Vagina (tissue), 2 donors: ENCODE data around the gene TAF6. TPM values are rescaled to one million over a fixed set of nuclear protein-coding genes. Genes with fewer than 3 reads are reported as not detected.

ENCODE experiments used
- DNase-seq, 2 donors: peaks; one replicate each; pipeline ENCODE4 v3.0.0-alpha.2; 2017; ENCODE audit errors: extremely low spot score in 2 of 2
- H3K27ac ChIP-seq: fragments of 200-600 bp; sonication (generic); one replicate; pipeline ENCODE4 v1.5.1; 2019
- H3K27me3 ChIP-seq: fragments of 200-600 bp; sonication (generic); one replicate; pipeline ENCODE4 v1.5.1; 2019
- H3K36me3 ChIP-seq, 2 donors: fragments of 200-600 bp; sonication (generic); one replicate each; pipeline ENCODE4 v1.5.1; 2017 to 2019
- H3K4me1 ChIP-seq: fragments of 200-600 bp; sonication (generic); one replicate; pipeline ENCODE4 v1.5.1; 2019
- H3K4me3 ChIP-seq, 2 donors: fragments of 200-600 bp; sonication (generic); 1 replicate in 1 of 2; 2 replicates in 1 of 2; pipeline ENCODE4 v1.5.1; 2016 to 2019
- H3K9me3 ChIP-seq: fragments of 200-600 bp; sonication (generic); one replicate; pipeline ENCODE4 v1.5.1; 2019
- CTCF ChIP-seq, 3 experiments: fragments of 450-650 bp in 2 of 3; fragments of 200-600 bp in 1 of 3; sonication (generic) in 1 of 3; IDR thresholded peaks; one replicate each; pipeline ENCODE4 v1.5.1; 2017 to 2019; ENCODE audit warnings: antibody characterized with exemption in 3 of 3, mild to moderate bottlenecking in 2 of 3, moderate library complexity in 2 of 3
- POLR2A ChIP-seq, 2 donors: fragments of 450-650 bp; IDR thresholded peaks; one replicate each; pipeline ENCODE4 v1.6.1; 2017; ENCODE audit warnings: antibody characterized with exemption in 2 of 2, mild to moderate bottlenecking in 2 of 2, moderate library complexity in 2 of 2
- POLR2AphosphoS5 ChIP-seq, 2 donors: sonication (generic); formaldehyde crosslinking; IDR thresholded peaks; one replicate each; pipeline ENCODE4 v1.9.0; 2017; ENCODE audit warnings: antibody characterized with exemption in 2 of 2, mild to moderate bottlenecking in 2 of 2, low read depth in 1 of 2; ENCODE audit not compliant: insufficient read depth in 1 of 2
- intact Hi-C: fragments of 100-400 bp; cut with DNase I; formaldehyde crosslinking; loops from one replicate; pipeline ENCODE4 v1.15.1; 2023
- total RNA-seq: library from RNA; depleted of rRNA; stranded (reverse); fragments of >200 nt; gene quantifications from one replicate; pipeline ENCODE4 v1.2.3, GENCODE V29; 2016

Gene TAF6
- total RNA-seq, 1 donor from 2014 or later: 54.3 TPM

- H3K4me3 ChIP-seq: no peak overlapping the region
- no peak overlapping the region for H3K27ac ChIP-seq
- H3K36me3 ChIP-seq: peaks cover 6 to 68% of the 10 kb centered on the region in 2 donors
- DNase-seq: no peak
- H3K9me3 ChIP-seq: no peaks in the 10 kb centered on the region
- no peaks in the 10 kb centered on the region for H3K27me3 ChIP-seq
- intact Hi-C loops: no loop called here
- no peak for TF ChIP-seq POLR2A (IDR thresholded peaks at IDR 0.05)
- no peak for TF ChIP-seq POLR2AphosphoS5 (IDR thresholded peaks at IDR 0.05; ENCODE audit: insufficient read depth in 1 of 2, low read depth in 1 of 2)
- no peak for TF ChIP-seq CTCF (IDR thresholded peaks at IDR 0.05)
- no peaks in the 10 kb centered on the region for H3K4me1 ChIP-seq
Observed at GRCh38 chr7:100109521-100110163, 9.5 kb downstream of the TAF6 start.

GRCh38 chr7:100107890-100108289, 11.3 kb downstream of the TAF6 start:
- TF ChIP-seq CTCF (IDR thresholded peaks at IDR 0.05): no peak
- no peak for TF ChIP-seq POLR2AphosphoS5 (IDR thresholded peaks at IDR 0.05; ENCODE audit: insufficient read depth in 1 of 2, low read depth in 1 of 2)
- TF ChIP-seq POLR2A (IDR thresholded peaks at IDR 0.05): no peak
- H3K27ac ChIP-seq: no peak overlapping the region
- H3K4me1 ChIP-seq: peaks cover 3% of the 10 kb centered on the region
- no peaks in the 10 kb centered on the region for H3K27me3 ChIP-seq
- H3K4me3 ChIP-seq: no peak overlapping the region
- no peaks in the 10 kb centered on the region for H3K9me3 ChIP-seq
- H3K36me3 ChIP-seq: peaks cover 6 to 64% of the 10 kb centered on the region in 2 donors
- DNase-seq: no peak
- intact Hi-C loops: no loop called here

DNA sequence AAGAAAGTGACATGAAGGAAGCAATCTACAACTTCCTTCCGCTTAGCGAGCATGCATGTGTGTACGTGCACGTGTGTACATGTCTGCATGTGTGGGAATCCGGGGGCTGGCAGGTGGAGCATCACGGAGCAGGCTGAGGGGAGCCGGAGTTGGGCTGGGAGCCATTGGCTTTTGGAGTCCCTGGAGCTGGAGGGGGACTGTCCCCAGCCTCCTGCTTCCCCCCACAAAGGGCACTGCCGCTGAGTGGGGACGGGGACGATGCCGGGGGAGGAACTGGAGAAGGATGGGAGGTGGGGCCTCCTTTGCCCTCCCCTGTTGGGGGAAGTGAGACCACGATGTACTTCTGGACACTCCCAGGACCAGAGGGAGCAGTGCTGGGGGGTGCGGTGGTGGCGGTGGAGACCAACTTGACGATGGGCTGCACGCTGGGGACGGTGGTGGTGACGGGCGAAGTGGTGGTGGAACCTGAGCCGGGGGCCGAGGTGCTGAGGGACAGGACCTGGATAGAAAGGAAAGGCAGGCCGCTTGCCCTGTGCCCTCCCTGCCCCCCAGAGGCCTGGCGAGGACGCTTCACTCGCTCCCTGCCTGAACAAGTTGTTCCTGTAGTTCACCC, 11.9 kb downstream of the TAF6 start:
- Histone ChIP-seq H3K9me3 (no peaks in the 10 kb centered on the region), H3K4me1 (peaks cover 9% of the 10 kb centered on the region), H3K36me3 (peaks cover 2 to 57% of the 10 kb centered on the region in 2 donors), H3K27ac (no peak overlapping the region), H3K27me3 (no peaks in the 10 kb centered on the region), H3K4me3 (no peak overlapping the region)
- no peak for DNase-seq
- TF ChIP-seq CTCF (IDR thresholded peaks at IDR 0.05) (no peak), POLR2AphosphoS5 (IDR thresholded peaks at IDR 0.05; ENCODE audit: insufficient read depth in 1 of 2, low read depth in 1 of 2) (no peak), POLR2A (IDR thresholded peaks at IDR 0.05) (no peak)
- intact Hi-C loops: no loop called here

DNA sequence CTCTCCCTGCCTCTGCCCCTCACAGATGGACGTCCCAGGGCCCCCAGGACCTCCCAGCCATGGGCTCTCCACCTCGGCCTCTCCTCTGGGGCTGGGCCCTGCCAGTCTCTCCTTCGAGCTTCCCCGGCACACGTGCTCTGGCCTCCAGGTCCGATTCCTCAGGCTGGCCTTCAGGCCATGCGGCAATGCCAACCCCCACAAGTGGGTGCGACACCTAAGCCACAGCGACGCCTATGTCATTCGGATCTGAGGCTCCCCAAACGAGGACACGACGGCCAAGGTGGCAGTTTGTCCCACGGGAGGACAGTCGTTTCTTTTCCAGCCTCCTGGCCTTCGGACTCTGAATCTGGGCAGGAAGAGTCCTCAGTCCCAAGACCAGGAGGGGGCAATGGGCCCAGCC, 12.5 kb downstream of the TAF6 start:
- no peak for TF ChIP-seq POLR2A (IDR thresholded peaks at IDR 0.05)
- TF ChIP-seq CTCF (IDR thresholded peaks at IDR 0.05): no peak
- TF ChIP-seq POLR2AphosphoS5 (IDR thresholded peaks at IDR 0.05; ENCODE audit: insufficient read depth in 1 of 2, low read depth in 1 of 2): no peak
- H3K27me3 ChIP-seq: no peaks in the 10 kb centered on the region
- no peak overlapping the region for H3K4me3 ChIP-seq
- H3K36me3 ChIP-seq: peaks cover 0 to 51% of the 10 kb centered on the region in 2 donors
- no peaks in the 10 kb centered on the region for H3K9me3 ChIP-seq
- intact Hi-C loops: no loop called here
- no peak for DNase-seq
- H3K4me1 ChIP-seq: peaks cover 15% of the 10 kb centered on the region
- no peak overlapping the region for H3K27ac ChIP-seq

DNA sequence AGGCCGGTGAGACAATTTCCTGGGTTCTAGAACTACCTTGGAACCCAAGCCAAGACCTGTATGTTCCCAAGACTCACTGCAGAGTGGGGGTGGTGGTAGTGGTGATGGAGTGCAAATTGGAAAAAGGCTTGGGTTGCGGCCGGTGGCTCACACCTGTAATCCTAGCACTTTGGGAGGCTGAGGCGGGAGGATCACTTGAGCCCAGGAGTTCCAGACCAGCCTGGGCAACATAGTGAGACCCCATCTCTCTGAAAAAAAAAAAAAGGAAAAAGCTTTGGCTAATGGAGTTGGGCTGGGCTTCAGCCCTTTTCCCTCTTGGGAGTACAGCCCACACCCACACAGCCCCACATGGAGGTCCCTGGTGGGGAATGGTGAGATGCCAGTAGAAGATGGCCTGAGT, 13.6 kb downstream of the TAF6 start:
- H3K27ac ChIP-seq: no peak overlapping the region
- peaks cover 15% of the 10 kb centered on the region for H3K4me1 ChIP-seq
- intact Hi-C loops: no loop called here
- TF ChIP-seq POLR2AphosphoS5 (IDR thresholded peaks at IDR 0.05; ENCODE audit: insufficient read depth in 1 of 2, low read depth in 1 of 2) (no peak), POLR2A (IDR thresholded peaks at IDR 0.05) (no peak), CTCF (IDR thresholded peaks at IDR 0.05) (no peak)
- no peak overlapping the region for H3K4me3 ChIP-seq
- no peak for DNase-seq
- H3K36me3 ChIP-seq: peaks cover 0 to 40% of the 10 kb centered on the region in 2 donors
- no peaks in the 10 kb centered on the region for H3K27me3 ChIP-seq
- H3K9me3 ChIP-seq: no peaks in the 10 kb centered on the region
